Panc1 (cell line): ENCODE measurements around the gene SLC23A3.

Experiments used
- CTCF ChIP-seq: fragments of 450-650 bp; IDR thresholded peaks from 2 replicates; pipeline ENCODE4 v1.5.1; 2017; ENCODE audit warnings: mild to moderate bottlenecking
- POLR2AphosphoS5 ChIP-seq: IDR thresholded peaks from 2 replicates; pipeline ENCODE4 v1.6.1; 2012; ENCODE audit warnings: mild to moderate bottlenecking, low read depth, low read length, moderate library complexity
- REST ChIP-seq, 2 experiments: IDR thresholded peaks; 2 replicates each; pipeline ENCODE4 v1.6.1; 2011 to 2012; ENCODE audit warnings: low read depth in 2 of 2, control low read depth in 1 of 2, low read length in 1 of 2, mild to moderate bottlenecking in 1 of 2, moderate library complexity in 1 of 2; ENCODE audit not compliant: insufficient read depth in 1 of 2

- TF ChIP-seq CTCF (no peak), REST (IDR thresholded peaks at IDR 0.05; ENCODE audit: insufficient read depth in 1 of 2, low read depth in 2 of 2, low read length in 1 of 2) (no peak), POLR2AphosphoS5 (no peak)
These were observed 13.4 kb upstream of the SLC23A3 start for GRCh38 chr2:219183151-219183772.
